GM12873 (cell line): ENCODE data around the gene RSBN1L.

ENCODE experiments used
- TF ChIP-seq, protein P1 (sequence below): IDR thresholded peaks from 2 replicates; pipeline ENCODE4 v1.5.1; 2012; ENCODE audit warnings: low read depth, mild to moderate bottlenecking, moderate library complexity, low read length, control low read depth; ENCODE audit not compliant: insufficient read depth; ENCODE audit errors: missing control alignments

RSBN1L gene

DNA sequence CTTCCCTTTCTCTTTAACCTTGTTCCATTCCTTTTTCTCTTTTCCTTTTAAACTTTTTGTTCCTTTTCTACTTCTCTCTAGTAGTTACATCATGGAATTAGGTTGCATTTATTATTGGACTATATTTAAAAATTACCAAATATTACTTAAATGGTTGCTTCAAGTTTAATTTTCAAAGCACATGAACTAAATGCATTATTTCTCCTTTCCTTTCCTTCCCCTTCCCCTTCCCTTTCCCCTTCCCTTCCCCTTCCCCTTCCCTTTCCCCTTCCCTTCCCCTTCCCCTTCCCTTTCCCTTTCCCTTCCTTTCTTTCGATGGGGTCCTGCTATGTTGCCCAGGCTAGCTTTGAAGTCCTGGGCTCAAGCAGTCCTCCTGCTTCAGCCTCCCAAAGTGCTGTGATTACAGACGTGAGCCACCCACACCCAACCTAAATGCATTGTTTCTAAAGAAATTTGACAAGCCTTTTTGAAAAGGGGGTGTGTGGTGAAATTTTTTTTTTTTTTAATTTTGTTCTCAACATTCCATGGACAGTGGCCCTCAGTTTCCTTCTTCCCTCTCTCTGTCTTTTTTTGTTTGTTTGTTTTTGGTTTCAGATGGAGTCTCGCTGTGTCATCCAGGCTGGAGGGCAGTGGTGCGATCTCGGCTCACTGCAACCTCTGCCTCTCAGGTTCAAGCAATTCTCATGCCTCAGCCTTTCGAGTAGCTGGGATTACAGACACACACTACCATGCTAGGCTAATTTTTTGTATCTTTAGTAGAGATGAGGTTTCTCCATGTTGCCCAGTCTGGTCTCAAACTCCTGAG lies 70.7 kb downstream of the RSBN1L start:
- TF ChIP-seq, protein P1, sequence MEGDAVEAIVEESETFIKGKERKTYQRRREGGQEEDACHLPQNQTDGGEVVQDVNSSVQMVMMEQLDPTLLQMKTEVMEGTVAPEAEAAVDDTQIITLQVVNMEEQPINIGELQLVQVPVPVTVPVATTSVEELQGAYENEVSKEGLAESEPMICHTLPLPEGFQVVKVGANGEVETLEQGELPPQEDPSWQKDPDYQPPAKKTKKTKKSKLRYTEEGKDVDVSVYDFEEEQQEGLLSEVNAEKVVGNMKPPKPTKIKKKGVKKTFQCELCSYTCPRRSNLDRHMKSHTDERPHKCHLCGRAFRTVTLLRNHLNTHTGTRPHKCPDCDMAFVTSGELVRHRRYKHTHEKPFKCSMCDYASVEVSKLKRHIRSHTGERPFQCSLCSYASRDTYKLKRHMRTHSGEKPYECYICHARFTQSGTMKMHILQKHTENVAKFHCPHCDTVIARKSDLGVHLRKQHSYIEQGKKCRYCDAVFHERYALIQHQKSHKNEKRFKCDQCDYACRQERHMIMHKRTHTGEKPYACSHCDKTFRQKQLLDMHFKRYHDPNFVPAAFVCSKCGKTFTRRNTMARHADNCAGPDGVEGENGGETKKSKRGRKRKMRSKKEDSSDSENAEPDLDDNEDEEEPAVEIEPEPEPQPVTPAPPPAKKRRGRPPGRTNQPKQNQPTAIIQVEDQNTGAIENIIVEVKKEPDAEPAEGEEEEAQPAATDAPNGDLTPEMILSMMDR, result no peak

DNA sequence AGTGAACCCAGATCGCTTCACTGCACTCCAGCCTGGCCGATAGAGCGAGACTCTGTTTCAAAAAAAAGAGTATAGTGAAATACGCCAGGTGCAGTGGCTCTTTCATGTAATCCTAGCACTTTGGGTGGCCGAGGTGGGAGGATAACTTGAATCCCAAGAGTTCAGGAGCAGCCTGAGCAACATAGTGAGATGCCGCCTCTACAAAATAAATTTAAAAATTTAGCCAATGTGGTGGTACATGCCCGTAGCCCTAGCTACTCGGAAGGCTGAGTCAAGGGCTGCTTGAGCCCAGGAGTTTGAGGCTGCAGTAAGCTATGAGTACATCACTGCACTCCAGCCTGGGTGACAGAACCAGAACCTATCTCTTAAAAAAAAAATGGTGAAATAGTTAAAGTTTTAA lies 74.1 kb downstream of the RSBN1L start:
- TF ChIP-seq, protein P1, result no peak

- TF ChIP-seq, protein P1, result no peak
Measured at GRCh38 chr7:77771901-77772300, 75.6 kb downstream of the RSBN1L start.

DNA sequence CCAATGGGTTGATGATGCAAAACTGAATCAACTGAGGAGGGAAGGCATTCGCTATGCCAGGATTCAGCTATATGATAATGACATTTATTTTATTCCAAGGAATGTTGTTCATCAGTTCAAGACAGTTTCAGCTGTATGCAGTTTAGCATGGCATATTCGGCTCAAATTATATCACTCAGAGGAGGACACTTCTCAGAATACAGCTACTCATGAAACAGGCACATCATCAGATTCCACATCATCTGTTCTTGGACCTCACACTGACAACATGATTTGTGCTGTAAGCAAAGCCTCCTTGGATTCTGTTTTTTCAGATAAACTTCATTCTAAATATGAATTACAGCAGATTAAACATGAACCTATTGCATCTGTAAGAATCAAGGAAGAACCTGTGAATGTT lies 82.3 kb downstream of the RSBN1L start:
- TF ChIP-seq, protein P1, result no peak

- TF ChIP-seq, protein P1, result no peak
Measured at GRCh38 chr7:77782383-77782782, 86.1 kb downstream of the RSBN1L start.

DNA sequence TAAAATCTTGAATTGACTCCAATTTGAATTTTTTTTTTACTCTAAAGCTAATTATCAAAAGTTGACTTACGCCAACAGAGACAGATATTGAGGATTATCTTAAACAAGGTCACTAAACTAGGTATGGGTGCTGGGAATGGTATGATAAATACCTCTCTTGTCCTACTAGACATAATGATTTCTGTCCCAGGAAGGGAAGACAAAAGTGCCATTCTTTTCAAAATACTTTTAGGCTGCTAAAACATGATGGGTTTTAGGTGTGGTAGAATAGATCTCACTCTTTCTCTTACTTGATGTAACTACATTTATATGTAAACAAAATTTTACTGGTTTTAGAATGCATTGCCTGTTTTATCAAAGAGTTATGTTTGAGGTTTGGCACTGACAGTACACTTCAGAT lies 86.9 kb downstream of the RSBN1L start:
- TF ChIP-seq, protein P1, result no peak

- TF ChIP-seq, protein P1, result no peak
Measured at GRCh38 chr7:77783545-77783944, 87.3 kb downstream of the RSBN1L start.
